ENCODE data around the gene PYY.
"Not testable (repeated sequence)": the region's sequence is repeated elsewhere in the genome, so short reads cannot be mapped to it uniquely, and the experiment has no call there.

Gene PYY

DNA sequence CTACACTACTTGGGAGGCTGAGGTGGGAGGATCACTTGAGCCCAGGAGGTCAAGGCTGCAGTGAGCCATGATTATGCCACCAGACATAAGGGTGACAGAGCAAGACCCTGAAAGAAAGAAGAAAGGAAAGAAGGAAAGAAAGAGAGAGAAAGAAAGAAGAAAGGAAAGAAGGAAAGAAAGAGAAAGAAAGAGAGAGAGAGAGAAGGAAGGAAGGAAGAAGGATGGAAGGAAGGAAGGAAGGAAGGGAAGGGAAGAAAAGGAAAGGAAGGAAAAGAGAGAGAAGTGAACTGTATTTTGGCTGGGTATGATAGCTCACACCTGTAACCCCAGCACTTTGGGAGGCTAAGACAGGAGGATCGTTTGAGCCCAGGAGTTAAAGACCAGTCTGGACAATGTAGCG lies 24.3 kb upstream of the PYY start:
- no peak for DNase-seq (ENCODE audit: low read depth in 3 of 3)

GRCh38 chr17:43976963-43977837 lies 23.5 kb upstream of the PYY start:
- no peak for DNase-seq (ENCODE audit: low read depth in 3 of 3)

DNA sequence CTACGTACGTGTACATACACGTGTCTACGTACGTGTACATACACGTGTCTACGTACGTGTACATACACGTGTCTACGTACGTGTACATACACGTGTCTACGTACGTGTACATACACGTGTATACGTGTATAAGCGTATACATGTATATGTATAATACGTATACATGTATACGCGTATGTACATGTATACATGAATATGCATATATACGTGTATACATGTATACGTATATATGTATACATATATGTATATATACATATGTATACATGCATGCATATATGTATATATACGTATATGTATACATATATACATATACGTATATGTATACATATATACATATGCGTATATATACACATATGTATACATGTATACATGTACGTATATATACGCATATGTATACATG lies 22.2 kb upstream of the PYY start:
- no peak for DNase-seq (ENCODE audit: low read depth in 3 of 3)

DNA sequence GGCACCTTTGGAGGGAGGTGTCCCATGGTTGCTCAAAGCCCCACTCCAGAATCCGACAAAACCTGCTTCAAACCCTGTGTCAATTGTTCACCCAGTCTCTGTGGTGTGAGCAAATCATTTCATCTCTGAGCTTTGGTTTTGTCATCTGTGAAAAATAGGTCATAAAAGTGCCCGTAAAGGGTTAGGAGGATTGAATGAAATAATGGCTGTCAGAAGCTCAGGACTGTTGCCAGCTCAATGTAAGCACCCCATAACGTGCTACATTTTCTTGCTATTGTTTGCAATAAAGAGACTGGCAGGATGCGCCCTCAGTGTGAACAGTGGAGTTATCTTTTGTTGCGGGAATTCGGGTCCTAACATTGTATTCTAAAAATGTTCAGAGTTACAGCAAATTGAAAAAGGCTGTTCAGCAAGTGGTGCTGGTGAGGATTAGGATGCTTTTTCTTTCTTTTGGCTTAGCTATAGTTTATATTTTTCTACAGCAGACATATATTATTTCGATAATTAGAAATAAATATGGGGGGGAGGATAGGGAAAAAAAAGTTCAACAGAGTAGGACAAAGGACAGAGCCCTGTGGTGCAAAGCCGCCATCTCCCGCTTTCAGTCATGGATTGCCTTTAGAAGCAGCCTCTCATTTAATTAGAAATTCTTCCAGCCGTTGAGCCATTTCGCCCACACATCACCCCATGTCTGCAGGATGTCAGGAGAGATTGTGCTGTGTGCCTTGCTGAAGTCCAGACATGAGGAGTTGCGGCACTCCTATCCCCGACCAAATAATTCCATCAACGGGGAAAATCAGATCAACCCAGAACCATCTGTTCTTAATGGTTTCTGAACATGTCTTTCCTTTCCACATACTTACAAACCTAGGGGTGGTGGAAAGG lies 20.9 kb upstream of the PYY start:
- no peak for DNase-seq (ENCODE audit: low read depth in 3 of 3)

- DNase-seq (ENCODE audit: low read depth in 3 of 3): not testable (repeated sequence)
Measured at GRCh38 chr17:43972444-43973212, 18.9 kb upstream of the PYY start.

- not testable (repeated sequence) for DNase-seq (ENCODE audit: low read depth in 3 of 3)
Measured at GRCh38 chr17:43971436-43971835, 17.7 kb upstream of the PYY start.

GRCh38 chr17:43970366-43970765 lies 16.6 kb upstream of the PYY start:
- no peak for DNase-seq (ENCODE audit: low read depth in 3 of 3)

DNA sequence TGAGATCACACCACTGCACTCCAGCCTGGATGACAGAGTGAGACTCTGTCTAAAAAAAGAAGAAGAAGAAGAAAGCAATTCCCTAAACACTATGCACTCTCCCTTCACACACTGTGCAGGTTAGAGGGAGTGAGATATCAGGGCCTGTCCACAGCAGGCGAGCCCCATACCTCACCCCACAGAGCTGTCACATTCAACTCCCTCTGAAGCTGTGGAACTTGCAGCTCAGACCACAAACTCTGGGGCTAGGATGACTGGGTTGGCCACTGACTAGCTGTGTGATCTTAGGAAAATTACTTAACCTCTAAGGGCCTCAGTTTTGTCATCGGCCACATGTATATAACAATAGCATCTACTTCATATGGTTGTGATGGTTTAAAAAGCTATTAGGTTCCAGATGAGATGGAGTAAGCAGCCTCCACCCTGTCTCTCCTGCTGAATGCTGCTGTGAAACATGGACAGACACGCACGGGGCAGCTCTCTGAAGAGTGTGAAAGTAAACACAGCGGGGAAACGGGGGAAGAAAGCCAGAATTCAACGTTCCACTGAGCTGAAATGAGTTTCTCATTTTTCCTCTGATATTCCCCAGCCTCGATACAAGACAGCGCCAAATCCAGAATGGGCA lies 13.6 kb upstream of the PYY start:
- DNase-seq (ENCODE audit: low read depth in 3 of 3): no peak

DNA sequence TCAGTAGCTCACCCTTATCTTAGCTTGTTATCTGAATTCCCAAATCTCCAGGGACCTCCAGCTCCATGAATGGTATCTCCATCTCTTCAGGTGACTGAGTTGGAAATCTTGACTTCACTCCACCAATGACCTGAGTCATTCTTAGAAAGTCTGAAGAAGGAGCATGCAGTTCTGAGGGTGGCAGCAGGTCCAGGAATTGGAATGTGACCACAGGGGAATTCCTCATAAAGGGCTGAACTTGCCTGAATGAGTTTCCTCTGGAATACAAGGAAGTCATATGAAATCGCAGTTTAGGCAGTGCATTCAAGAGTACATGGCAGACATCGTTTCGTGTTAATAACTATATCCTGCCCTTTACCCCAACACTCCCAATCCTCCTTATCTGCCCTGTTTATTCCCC lies 12.5 kb upstream of the PYY start:
- no peak for DNase-seq (ENCODE audit: low read depth in 3 of 3)

- DNase-seq (ENCODE audit: low read depth in 3 of 3): no peak
Measured at GRCh38 chr17:43962479-43962878, 8.7 kb upstream of the PYY start.

GRCh38 chr17:43961954-43962353 lies 8.2 kb upstream of the PYY start:
- no peak for DNase-seq (ENCODE audit: low read depth in 3 of 3)

DNA sequence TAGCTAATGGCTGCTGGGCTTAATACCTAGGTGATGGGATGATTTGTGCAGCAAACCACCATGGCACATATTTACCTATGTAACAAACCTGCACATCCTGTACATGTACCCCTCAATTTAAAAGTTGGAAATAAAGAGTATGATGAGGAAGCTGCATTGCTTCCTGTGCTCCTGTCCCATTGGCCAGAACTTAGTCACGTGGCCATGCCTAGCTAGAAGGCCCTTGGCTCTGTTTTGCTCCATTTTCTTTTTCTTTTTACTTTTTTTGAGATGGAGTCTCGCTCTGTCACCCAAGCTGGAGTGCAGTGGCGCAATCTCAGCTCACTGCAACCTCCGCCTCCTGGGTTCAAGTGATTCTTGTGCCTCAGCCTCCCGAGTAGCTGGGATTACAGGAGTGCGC lies 7.6 kb upstream of the PYY start:
- not testable (repeated sequence) for DNase-seq (ENCODE audit: low read depth in 3 of 3)

DNA sequence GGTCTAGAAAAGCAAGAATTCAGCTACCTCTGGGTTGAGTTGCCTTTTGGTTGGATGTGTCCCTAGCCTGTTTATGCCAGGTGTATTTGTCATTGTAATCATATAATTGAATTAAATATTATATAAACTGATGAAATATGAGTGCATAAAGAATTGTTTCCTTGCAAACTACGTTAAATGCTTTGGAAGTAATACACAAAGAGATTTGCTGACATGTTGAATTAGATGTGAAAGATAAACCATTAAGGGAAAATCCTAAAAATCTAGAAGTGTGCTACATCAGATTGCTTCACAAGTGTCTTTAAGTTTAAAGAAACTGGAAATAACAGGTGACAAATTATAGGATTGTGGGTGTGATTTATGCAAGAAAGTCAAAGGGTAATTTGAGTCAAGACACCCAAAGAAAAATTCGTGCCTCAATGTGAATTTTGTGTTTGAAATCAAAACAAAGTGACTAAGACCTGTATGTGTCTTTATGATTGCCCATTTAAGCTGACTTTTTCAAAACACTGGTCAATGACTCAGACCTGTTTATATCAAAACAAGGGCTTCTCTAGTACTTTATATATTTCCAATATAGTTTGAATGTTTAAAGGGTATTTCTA lies 5.1 kb upstream of the PYY start:
- no peak for DNase-seq (ENCODE audit: low read depth in 3 of 3)

DNA sequence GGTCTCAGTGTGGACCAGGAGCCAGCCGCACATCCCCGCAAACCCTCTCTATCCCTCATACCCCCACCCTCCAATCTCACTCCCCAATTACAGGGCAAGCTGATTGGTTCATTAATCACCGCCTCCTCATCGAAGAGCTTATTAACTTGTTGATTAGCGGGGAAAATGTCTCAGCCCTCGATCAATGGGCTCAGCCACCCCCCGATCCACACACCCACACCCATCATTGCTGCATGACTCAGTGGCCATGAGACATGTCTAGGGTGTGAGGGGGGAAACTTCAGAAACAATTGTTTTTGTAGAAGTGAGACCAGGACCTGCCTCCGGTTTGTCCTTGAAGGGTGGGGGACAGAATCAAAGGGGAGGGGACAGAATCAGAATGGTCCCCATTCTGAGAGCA lies 2.5 kb upstream of the PYY start:
- no peak for DNase-seq (ENCODE audit: low read depth in 3 of 3)

DNA sequence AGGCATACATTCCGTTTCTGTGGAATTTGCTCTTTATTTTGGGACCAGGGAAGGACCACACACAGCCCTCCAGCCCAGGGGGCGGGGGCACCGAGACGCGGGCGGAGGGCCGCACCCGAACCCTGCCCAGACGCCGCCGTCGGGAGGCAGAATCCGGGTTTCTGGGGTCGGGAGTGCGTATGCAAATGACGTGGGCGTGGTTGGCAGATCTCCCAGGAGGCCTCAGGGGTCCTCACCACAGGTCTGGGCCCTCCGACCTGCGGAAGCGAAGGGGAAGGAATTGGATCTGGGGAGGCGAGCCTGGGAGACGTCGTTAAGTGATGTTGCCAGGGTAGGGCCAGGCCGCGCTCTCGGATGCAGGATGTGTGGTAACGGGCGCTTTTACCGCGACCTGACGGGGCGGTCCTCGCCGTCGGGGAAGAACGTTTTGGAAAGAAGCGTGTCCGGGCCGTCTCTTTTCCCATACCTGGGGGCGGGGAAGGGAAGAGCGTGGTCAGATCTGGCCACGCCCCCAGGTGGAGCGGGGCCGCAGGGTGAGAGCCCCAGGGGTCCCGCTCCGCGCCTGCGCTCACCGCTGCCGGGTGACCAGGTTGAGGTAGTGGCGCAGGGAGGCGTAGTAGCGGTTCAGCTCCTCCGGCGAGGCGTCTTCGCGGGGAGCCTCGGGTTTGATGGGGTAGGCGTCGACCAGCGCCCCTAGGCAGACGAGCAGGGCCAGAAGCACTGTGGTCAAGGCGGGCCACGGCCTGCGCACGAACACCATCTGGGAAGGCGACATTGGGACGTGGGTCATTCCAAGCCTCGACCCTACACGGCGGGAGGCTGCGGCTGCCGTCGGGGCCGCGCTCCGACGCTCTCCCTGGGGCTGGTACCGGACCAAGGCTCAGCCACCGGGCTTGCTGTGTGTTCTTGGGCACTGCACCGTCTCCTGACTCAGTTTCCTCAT lies 745 bp downstream of the PYY start:
- no peak for DNase-seq (ENCODE audit: low read depth in 3 of 3)

DNA sequence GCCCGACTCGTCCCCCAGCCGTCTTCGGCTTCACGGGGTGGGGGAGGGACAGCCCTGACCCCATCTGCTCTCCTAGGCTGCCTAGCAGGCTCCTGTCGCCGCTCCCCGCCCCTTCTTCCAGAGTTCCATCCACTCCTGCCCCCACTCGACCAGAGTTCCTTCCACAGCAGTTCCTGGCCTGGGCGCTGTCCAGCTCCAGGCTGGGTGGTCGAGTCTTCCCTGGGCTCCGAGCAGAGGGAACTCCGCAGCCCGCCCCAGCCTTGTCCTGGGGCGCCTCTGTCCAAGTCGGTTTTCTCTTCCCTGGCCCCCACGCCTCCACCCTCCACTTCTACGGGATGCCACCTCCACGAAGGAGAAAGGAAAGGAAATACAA lies 1.4 kb downstream of the PYY start:
- DNase-seq (ENCODE audit: low read depth in 3 of 3): no peak

DNA sequence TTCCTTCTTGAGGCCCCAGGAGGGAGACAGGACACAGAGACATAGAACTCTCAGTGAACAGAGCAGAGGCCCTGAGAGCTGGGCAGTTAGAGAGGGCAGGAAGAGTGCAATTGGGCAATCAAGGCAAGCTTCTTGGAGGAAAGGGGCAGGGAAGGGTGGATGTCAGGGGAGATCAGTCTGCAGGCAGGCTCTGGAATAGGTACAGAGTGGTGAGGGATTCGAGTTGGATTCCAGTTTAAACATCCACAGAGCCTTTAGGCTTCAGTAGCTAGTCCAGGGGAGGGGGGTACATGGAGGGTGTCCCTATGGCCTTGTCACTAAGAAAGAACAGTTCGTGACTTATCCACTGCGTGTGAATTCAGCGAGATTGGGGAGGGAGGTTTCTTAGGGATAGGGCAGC lies 2.0 kb downstream of the PYY start:
- no peak for DNase-seq (ENCODE audit: low read depth in 3 of 3)

DNA sequence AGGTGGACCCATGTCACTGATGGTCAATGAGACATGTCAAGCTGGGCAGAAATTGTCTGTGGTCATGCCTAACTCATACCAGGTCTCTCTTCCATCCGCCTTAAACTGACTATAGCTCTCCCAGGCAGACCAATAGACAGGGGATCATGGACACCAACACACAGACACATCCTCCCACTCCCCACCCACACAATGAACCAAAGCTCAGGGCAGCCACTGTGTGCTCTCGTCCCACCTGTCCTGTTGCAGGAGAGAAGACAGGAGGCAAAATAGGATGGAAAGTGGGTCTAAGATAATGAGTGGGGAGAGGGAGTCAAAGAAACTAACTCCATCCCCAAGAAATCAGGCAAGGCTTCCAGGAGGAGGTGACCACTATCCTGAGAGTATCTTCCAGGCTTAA lies 3.2 kb downstream of the PYY start:
- no peak for DNase-seq (ENCODE audit: low read depth in 3 of 3)

GRCh38 chr17:43949781-43950180 lies 4.0 kb downstream of the PYY start:
- DNase-seq (ENCODE audit: low read depth in 3 of 3): no peak

- DNase-seq (ENCODE audit: low read depth in 3 of 3): no peak
Measured at GRCh38 chr17:43946781-43947180, 7.0 kb downstream of the PYY start.
